LNCaP clone FGC (cell line): ENCODE measurements around the gene GKAP1.

Experiments used
- DNase-seq: peaks from one replicate; pipeline ENCODE4 v3.0.0-alpha.2; 2011; ENCODE audit warnings: low read depth
- H3K4me3 ChIP-seq: 2 replicates; pipeline ENCODE4 v1.5.1; 2011; ENCODE audit warnings: mild to moderate bottlenecking, low read depth, low read length, control low read depth
- CTCF ChIP-seq: IDR thresholded peaks from 2 replicates; pipeline ENCODE4 v1.5.1; 2012; ENCODE audit warnings: mild to moderate bottlenecking; ENCODE audit not compliant: control insufficient read depth, insufficient read depth; ENCODE audit errors: extremely low read depth

Gene GKAP1

DNA sequence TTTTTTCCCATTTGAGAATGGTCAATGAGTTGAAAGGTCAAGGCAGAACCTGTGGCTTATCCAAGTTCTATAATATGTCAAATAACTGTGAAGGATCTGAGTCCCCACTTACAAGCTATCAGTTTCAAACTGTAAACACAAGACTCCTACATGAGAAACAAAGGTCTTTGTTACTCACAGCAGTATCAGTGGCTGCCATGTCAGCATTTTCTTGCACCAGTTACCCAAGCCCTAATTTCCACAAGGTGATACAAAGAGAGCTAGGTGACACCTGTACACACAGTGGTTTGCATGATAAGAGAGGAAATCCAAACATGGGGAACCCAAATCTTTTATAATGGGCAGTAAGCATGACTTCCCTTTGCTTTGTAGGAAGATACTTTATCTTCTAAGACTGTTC, 101.8 kb downstream of the GKAP1 start:
- no peak for TF ChIP-seq CTCF
- no peak overlapping the region for H3K4me3 ChIP-seq
- DNase-seq, result no peak

GRCh38 chr9:83715221-83715620, 102.3 kb downstream of the GKAP1 start:
- H3K4me3 ChIP-seq, result no peak overlapping the region
- no peak for TF ChIP-seq CTCF
- no peak for DNase-seq

GRCh38 chr9:83714329-83714728, 103.2 kb downstream of the GKAP1 start:
- DNase-seq, result no peak
- peak; percentile 22; the same call in 1 of the 2 replicates for TF ChIP-seq CTCF
- no peak overlapping the region for H3K4me3 ChIP-seq

GRCh38 chr9:83708515-83709158, 108.9 kb downstream of the GKAP1 start:
- DNase-seq, result peak; percentile 49
- peak overlapping the region; percentile 73 for H3K4me3 ChIP-seq
- TF ChIP-seq CTCF, result peak; percentile 54

DNA sequence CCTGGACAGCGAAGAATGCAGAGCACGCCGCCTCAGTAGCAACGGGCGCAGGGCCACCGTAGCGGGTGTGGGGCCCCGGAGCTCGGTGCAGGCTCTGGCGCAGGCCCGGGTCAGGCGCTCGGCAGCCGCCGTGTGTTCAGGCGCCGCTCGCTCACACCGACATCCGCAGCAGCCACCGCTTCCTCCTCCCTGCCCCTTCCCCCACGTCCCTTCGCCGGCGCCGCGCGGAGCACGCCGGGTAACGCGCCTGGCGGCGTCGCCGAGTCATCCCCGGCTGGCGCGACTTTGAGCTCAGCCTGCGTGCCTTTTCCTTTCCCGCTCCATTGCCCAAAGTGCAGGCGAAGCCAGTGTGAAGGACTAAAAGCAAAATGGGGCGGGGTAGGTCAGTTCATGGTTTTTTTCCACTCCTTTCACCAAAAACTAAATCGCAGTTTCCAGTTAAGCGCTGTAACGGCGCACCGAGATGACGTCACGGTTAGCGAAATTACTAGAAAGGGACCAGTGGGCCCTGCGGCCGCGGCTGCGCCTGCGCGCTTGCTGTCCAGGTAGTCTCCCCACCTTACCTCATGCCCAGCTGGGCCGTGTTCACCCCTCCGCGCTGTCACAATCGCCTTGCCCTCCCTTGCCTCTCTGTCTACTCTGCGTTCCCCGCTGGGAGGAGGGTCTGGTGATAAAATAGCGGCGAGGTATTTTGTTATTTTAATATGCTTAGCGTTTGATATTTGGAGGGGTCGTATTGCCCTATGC, 109.6 kb downstream of the GKAP1 start, which contains the start of gene UBQLN1:
TSS of gene UBQLN1 (minus strand) at position 191 of the 747 bp plus-strand sequence. CDS start 279 bp downstream, outside the sequence.
- peak; percentile 88 for DNase-seq
- H3K4me3 ChIP-seq, result peak within 1 kb of the TSS; percentile 73
- TF ChIP-seq CTCF, result no peak

- no peak for TF ChIP-seq CTCF
- DNase-seq, result no peak
Observed at GRCh38 chr9:83707518-83707767, 110.1 kb downstream of the GKAP1 start.

More at GRCh38 chr9:83707518-83707767, 110.1 kb downstream of the GKAP1 start:
- H3K4me3 ChIP-seq, result peak overlapping the region; percentile 73
